M059J (cell line): ENCODE results near the gene CNN3. TPM values are rescaled to one million over a fixed set of nuclear protein-coding genes. Genes with fewer than 3 reads are reported as not detected.
A peak's percentile ranks its signal among the peaks of the same experiment; 100 is the strongest.
"Not testable (repeated sequence)": the region's sequence is repeated elsewhere in the genome, so short reads cannot be mapped to it uniquely, and the experiment has no call there.

Experiments used
- DNase-seq: peaks from one replicate; pipeline ENCODE4 v3.0.0-alpha.2; 2012; ENCODE audit warnings: low read depth
- total RNA-seq: library from RNA; depleted of rRNA; stranded (reverse); fragments of >200 nt; shearing (Covaris generic); gene quantifications from 2 replicates; pipeline ENCODE4 v1.2.3, GENCODE V29; 2014

CNN3 gene
- total RNA-seq, 1 experiment from 2014 or later = 364 TPM

- peak; percentile 79 for DNase-seq
Measured at GRCh38 chr1:94949681-94950661, 23.1 kb upstream of the CNN3 start.

- DNase-seq = peak; percentile 39
Measured at GRCh38 chr1:94947437-94947836, 20.5 kb upstream of the CNN3 start.

- no peak for DNase-seq
Measured at GRCh38 chr1:94946886-94947285, 20.0 kb upstream of the CNN3 start.

GRCh38 chr1:94942171-94943128 is 15.5 kb upstream of the CNN3 start:
- DNase-seq = no peak

DNA sequence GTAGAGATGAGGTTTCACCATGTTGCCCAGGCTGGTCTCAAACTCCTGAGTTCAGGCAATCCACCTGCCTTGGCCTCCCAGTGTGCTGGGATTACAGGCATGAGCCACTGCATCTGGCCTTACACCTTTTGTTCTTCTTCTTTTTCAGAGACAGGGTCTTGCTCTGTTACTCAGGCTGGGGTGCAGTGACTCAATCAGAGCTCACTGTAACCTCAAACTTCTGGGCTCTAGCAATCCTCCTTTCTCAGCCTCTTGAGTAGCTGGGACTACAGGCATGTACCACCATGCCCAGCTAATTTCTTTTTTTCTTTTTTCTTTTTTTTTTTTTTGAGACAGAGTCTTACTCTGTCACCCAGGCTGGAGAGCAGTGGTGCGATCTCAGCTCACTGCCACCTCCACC is 14.6 kb upstream of the CNN3 start:
- not testable (repeated sequence) for DNase-seq

DNA sequence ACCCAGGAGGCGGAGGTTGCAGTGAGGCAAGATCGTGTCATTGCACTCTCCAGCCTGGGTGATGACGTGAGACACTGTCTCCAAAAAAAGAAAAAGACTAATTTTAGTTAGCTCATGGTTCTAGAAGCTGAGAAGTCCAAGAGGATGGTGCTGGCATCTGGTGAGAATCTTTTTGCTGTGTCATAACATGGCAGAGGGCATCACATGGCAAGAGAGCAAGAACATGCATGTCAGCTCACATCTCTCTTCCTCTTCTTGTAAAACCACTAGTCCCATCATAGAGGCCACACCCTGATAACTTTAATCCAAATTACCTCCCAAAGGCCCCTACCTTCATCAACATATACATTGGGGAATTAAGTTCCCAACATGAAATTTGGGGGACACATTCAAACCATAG is 13.8 kb upstream of the CNN3 start:
- no peak for DNase-seq

DNA sequence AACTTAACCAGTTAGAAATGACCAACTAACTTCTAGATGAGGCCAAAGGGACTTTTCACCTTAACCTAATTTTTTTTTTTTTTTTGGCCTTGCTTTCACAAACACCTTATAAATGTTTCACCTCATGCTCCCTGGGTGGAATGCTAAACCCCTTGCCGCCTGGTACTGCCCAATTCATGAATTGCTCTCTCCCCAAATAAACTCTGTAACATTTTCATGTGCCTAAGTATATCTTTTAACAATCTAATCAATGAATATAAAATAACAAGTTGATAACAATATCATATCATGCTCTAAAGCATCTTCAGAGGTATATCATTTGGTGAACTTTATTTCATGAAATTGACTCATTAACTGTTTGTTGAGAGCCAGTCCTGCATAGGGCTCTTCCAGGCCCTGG is 10.9 kb upstream of the CNN3 start:
- no peak for DNase-seq

DNA sequence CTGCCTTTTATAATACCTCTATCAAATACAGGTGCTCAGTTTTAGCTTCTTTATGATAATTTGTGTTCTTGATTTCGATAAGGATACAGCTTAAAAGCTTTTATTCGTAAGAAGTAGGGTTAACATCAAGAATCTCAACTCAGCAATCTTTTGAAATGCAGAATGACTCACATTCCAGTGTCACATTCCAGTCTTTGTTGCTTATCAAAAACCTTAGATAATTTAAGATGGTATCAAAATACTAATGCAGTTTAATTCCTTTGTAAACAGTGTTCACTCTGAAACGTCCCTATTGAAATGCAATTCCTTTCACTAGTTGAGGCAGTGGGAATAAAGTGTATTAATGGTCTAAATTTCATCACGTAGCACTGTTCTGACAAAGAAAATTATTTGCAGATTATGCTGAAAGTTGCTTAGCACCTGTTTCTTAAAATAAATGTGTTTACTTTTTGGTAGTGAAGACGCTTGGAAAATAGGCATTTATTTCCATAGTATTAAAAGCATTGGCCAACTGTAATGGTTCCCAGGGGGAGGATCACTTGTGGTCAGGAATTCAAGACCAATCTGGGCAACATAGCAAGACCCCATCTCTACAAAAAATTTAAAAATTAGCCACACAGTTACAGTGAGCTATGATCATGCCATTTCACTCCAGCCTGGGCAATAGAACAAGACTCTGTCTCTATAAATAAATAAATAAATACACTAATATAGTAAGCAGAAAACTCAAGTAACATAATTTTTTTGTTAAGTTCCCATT is 10.1 kb upstream of the CNN3 start:
- DNase-seq = peak; percentile 55

DNA sequence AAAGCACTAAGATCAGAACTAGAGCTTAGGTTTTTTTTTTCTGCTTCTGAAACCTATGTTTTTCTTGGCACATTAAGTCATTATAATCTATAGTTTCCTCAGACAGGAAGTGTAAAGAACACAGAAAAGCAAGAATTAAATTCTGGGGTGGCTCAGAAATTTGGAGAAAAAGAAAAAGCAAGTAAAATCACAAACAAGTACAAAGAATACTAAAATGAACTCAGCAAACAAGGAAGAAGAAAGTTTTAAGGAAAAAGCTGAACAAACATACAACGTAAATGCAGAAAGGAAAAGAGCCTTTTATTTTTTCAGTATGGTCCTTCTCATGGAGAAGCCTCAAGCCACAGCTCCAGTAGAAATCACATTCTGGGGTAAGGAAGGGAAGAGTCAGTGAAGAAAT is 8.6 kb upstream of the CNN3 start:
- no peak for DNase-seq

GRCh38 chr1:94935034-94935433 is 8.1 kb upstream of the CNN3 start:
- DNase-seq = no peak

DNA sequence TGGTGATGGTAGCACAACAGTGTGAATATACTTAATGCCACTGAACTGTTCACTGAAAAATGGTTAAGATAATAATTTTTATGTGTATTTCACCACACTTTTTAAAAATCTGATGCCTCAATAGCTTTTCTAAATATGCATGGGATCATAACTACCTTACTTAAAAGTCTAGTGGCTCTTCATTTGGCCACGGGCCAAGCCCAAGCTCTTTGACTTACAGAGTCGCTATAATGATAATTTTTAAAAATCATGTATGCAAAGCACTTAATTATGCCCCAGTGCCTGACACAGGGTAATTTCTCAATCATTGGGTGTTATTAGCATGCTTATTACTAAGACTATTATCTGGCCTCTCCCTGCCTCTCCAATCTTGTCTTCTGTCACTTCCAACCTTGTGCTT is 7.6 kb upstream of the CNN3 start:
- no peak for DNase-seq

DNA sequence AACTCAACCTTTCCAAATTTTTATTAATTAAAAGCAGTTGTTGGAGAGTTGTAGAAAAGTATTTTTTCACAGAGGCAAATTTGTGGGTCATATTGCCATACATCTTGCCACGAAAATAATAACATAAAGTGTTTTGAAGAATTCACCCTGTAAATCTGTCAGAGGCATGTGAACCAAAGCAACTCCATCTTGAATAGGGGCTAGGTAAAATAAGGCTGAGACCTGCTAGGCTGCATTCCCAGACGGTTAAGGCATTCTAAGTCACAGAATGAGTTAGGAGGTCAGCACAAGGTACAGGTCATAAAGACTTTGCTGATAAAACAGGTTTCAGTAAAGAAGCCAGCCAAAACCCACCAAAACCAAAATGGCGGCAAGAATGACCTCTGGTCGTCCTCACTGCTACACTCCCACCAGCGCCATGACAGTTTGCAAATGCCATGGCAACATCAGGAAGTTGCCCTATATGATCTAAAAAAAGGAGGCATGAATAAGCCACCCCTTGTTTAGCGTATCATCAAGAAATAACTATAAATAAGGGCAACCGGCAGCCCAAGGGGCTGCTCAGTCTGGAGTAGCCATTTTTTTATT is 4.4 kb upstream of the CNN3 start:
- no peak for DNase-seq

- no peak for DNase-seq
Measured at GRCh38 chr1:94929351-94930217, 2.7 kb upstream of the CNN3 start.

GRCh38 chr1:94928293-94928939 is 1.5 kb upstream of the CNN3 start:
- no peak for DNase-seq

- peak; percentile 73 for DNase-seq
Measured at GRCh38 chr1:94927405-94928175, 680 bp upstream of the CNN3 start.

GRCh38 chr1:94926126-94926914 is 590 bp downstream of the CNN3 start:
- DNase-seq = peak; percentile 56

DNA sequence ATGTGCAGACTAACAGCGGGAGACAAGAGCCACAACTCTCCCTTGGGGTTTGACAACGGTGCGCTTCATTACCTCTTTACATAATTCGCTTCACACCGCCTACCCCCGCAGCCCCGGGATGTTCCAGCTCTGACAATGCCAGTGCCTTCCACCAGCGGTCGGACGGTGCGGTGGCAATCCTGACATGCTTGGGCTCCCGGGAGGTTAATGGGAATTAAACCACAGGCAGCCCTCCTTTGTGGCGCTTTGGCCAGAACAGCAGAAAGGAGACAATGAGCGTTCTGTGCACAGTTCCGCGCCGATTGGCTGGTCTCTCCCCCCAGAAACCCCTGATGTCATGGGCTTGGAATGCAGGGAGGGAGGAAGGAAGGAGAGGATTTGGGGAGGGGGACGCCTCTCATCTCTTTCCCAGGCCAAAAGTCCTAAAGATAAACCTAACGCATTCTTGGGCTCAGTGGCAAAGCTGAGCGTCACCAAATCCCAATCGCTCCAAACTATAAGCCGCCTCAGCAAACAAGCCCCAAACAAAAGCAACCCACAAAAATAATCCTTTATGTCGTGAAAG is 1.3 kb downstream of the CNN3 start:
- DNase-seq = peak; percentile 96

GRCh38 chr1:94925004-94925403 is 1.9 kb downstream of the CNN3 start:
- peak; percentile 78 for DNase-seq
